H9 (cell line): ENCODE data around the gene APPL1. TPM values are rescaled to one million over a fixed set of nuclear protein-coding genes. Genes with fewer than 3 reads are reported as not detected.

Experiments
- DNase-seq: peaks from one replicate; pipeline ENCODE4 v3.0.0-alpha.2; 2017
- H2AFZ ChIP-seq: one replicate; pipeline ENCODE4 v1.6.1; 2013; ENCODE audit warnings: mild to moderate bottlenecking, low read length, control low read depth, moderate library complexity
- H2AK5ac ChIP-seq: 2 replicates; pipeline ENCODE4 v1.6.1; 2013; ENCODE audit warnings: low read length, control low read depth, mixed read lengths; ENCODE audit not compliant: insufficient read length
- H2BK120ac ChIP-seq: one replicate; pipeline ENCODE4 v1.6.1; 2013; ENCODE audit warnings: low read depth, mild to moderate bottlenecking, low read length, control low read depth, inconsistent platforms; ENCODE audit not compliant: poor library complexity, severe bottlenecking
- H2BK12ac ChIP-seq: 2 replicates; pipeline ENCODE4 v1.6.1; 2013; ENCODE audit warnings: low read length, control low read depth, mixed read lengths, low read depth; ENCODE audit not compliant: insufficient read length
- H2BK15ac ChIP-seq: 2 replicates; pipeline ENCODE4 v1.6.1; 2013; ENCODE audit warnings: low read depth, low read length, control low read depth
- H2BK20ac ChIP-seq: one replicate; pipeline ENCODE4 v1.6.1; 2013; ENCODE audit warnings: low read depth, mild to moderate bottlenecking, low read length, control low read depth, inconsistent platforms; ENCODE audit not compliant: poor library complexity, severe bottlenecking
- H2BK5ac ChIP-seq: 2 replicates; pipeline ENCODE4 v1.6.1; 2013; ENCODE audit warnings: low read length, control low read depth, mixed read lengths; ENCODE audit not compliant: insufficient read length
- H3K14ac ChIP-seq: 2 replicates; pipeline ENCODE4 v1.6.1; 2013; ENCODE audit warnings: low read length, control low read depth; ENCODE audit not compliant: insufficient read depth
- H3K18ac ChIP-seq: 2 replicates; pipeline ENCODE4 v1.6.1; 2013; ENCODE audit warnings: low read depth, mild to moderate bottlenecking, mixed read lengths, low read length, control low read depth; ENCODE audit not compliant: insufficient read length
- H3K23ac ChIP-seq: 2 replicates; pipeline ENCODE4 v1.6.1; 2013; ENCODE audit warnings: low read length, control low read depth, mixed read lengths, low read depth; ENCODE audit not compliant: insufficient read length
- H3K23me2 ChIP-seq: 2 replicates; pipeline ENCODE4 v1.6.1; 2013; ENCODE audit warnings: low read depth, mild to moderate bottlenecking, mixed read lengths, low read length, control low read depth; ENCODE audit not compliant: insufficient read length, poor library complexity, severe bottlenecking
- H3K27ac ChIP-seq: 2 replicates; pipeline ENCODE4 v1.5.1; 2013; ENCODE audit warnings: low read length, control low read depth, mixed read lengths, low read depth; ENCODE audit not compliant: insufficient read length
- H3K27me3 ChIP-seq: 2 replicates; pipeline ENCODE4 v1.6.1; 2013; ENCODE audit warnings: low read length, control low read depth, inconsistent platforms; ENCODE audit not compliant: insufficient read depth
- H3K4ac ChIP-seq: 2 replicates; pipeline ENCODE4 v1.6.1; 2013; ENCODE audit warnings: low read depth, mild to moderate bottlenecking, control low read depth, inconsistent platforms, low read length, moderate library complexity
- H3K4me1 ChIP-seq: 2 replicates; pipeline ENCODE4 v1.6.1; 2013; ENCODE audit warnings: low read length, control low read depth, inconsistent platforms; ENCODE audit not compliant: insufficient read depth
- H3K4me2 ChIP-seq: 2 replicates; pipeline ENCODE4 v1.6.1; 2013; ENCODE audit warnings: low read length, control low read depth, mixed read lengths; ENCODE audit not compliant: insufficient read length, insufficient read depth
- H3K56ac ChIP-seq: 2 replicates; pipeline ENCODE4 v1.6.1; 2013; ENCODE audit warnings: low read depth, mild to moderate bottlenecking, mixed read lengths, low read length, control low read depth; ENCODE audit not compliant: insufficient read length
- H3K79me1 ChIP-seq: 2 replicates; pipeline ENCODE4 v1.6.1; 2013; ENCODE audit warnings: low read depth, mild to moderate bottlenecking, moderate library complexity, low read length, control low read depth, inconsistent platforms; ENCODE audit not compliant: insufficient read depth, poor library complexity, severe bottlenecking
- H3K79me2 ChIP-seq: 2 replicates; pipeline ENCODE4 v1.6.1; 2013; ENCODE audit warnings: low read length, control low read depth, inconsistent platforms; ENCODE audit not compliant: insufficient read depth
- H3K9ac ChIP-seq: 2 replicates; pipeline ENCODE4 v1.6.1; 2013; ENCODE audit warnings: low read length, control low read depth, mixed read lengths; ENCODE audit not compliant: insufficient read length; ENCODE audit errors: extremely low read depth
- H3K9me3 ChIP-seq: one replicate; pipeline ENCODE4 v1.6.1; 2013; ENCODE audit warnings: low read depth, low read length, inconsistent platforms; ENCODE audit not compliant: control insufficient read depth
- H3T11ph ChIP-seq: one replicate; pipeline ENCODE4 v1.6.1; 2013; ENCODE audit warnings: mild to moderate bottlenecking, low read length, control low read depth, inconsistent platforms
- H4K20me1 ChIP-seq: one replicate; pipeline ENCODE4 v1.6.1; 2013; ENCODE audit not compliant: control insufficient read depth, insufficient read length, insufficient read depth
- H4K5ac ChIP-seq: 2 replicates; pipeline ENCODE4 v1.6.1; 2013; ENCODE audit warnings: low read depth, mild to moderate bottlenecking, mixed read lengths, low read length, control low read depth; ENCODE audit not compliant: insufficient read length
- H4K8ac ChIP-seq: replicated peaks from 2 replicates; pipeline ENCODE4 v1.6.1; 2013; ENCODE audit warnings: low read length, control low read depth, mixed read lengths, low read depth; ENCODE audit not compliant: insufficient read length
- H4K91ac ChIP-seq: 2 replicates; pipeline ENCODE4 v1.6.1; 2013; ENCODE audit warnings: low read depth, mild to moderate bottlenecking, moderate library complexity, mixed read lengths, low read length, control low read depth; ENCODE audit not compliant: insufficient read length
- H3K27ac Mint-ChIP-seq, 3 experiments: 2 replicates in 2 of 3; 3 replicates in 1 of 3; pipeline ENCODE4 v1.8.0; 2020 to 2021; ENCODE audit warnings: mixed read lengths in 3 of 3, mild to moderate bottlenecking in 1 of 3, moderate library complexity in 1 of 3
- H3K27me3 Mint-ChIP-seq: 2 replicates; pipeline ENCODE4 v1.8.0; 2021; ENCODE audit warnings: low read depth, mild to moderate bottlenecking, moderate library complexity, mixed read lengths
- H3K36me3 Mint-ChIP-seq, 3 experiments: 2 replicates in 2 of 3; 3 replicates in 1 of 3; pipeline ENCODE4 v1.8.0; 2020 to 2021; ENCODE audit warnings: low read depth in 3 of 3, mixed read lengths in 3 of 3; ENCODE audit not compliant: insufficient read depth in 1 of 3
- H3K4me1 Mint-ChIP-seq, 2 experiments: 2 replicates each; pipeline ENCODE4 v1.8.0; 2020; ENCODE audit warnings: mixed read lengths in 2 of 2
- H3K4me3 Mint-ChIP-seq, 2 experiments: 2 replicates in 1 of 2; 3 replicates in 1 of 2; pipeline ENCODE4 v1.8.0; 2020 to 2021; ENCODE audit warnings: mild to moderate bottlenecking in 2 of 2, mixed read lengths in 2 of 2, moderate library complexity in 1 of 2
- H3K9me3 Mint-ChIP-seq, 2 experiments: 2 replicates in 1 of 2; 3 replicates in 1 of 2; pipeline ENCODE4 v1.8.0; 2020; ENCODE audit warnings: mild to moderate bottlenecking in 2 of 2, mixed read lengths in 2 of 2, moderate library complexity in 1 of 2
- WGBS: extraction: QIAGEN DNeasy Blood & Tissue Kit; methylation state at CpG from one replicate; pipeline ENCODE4 v1.1.7; 2013; ENCODE audit warnings: missing lambda C conversion rate, low lambda C conversion rate, mixed read lengths; ENCODE audit not compliant: insufficient read length; ENCODE audit errors: extremely low coverage; 5-methylcytosine and 5-hydroxymethylcytosine counted together
- total RNA-seq: library from RNA; stranded (reverse); gene quantifications from 2 replicates; pipeline ENCODE4 v1.2.1, GENCODE V29; 2021
- TF ChIP-seq, protein P1 (sequence below): fragments of 200-600 bp; sonication (generic); conservative IDR thresholded peaks from 3 replicates; pipeline ENCODE4 v1.8.0; 2021; ENCODE audit warnings: antibody characterized with exemption, mild to moderate bottlenecking

APPL1 gene
- total RNA-seq, 1 experiment from 2014 or later = 34.4 TPM

DNA sequence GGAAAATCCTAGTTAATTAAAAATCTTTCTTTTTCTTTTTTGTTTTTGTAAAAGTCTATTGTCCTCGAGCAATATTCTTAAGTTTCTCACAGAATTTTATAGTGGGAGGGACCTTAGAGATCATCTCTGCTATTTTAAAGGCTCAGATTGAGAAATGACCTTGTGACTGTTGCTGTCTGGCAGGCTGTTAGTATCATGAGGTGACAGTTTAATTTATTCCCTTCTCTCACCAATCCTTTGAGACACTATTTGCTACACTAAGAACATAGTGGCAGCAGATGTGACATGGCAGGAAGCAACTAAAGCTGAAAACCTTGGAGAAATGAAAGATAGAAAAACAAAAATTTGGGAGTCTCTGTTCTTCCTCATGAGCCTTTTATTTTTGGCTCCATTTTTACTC, 24.9 kb downstream of the APPL1 start:
- Mint-ChIP-seq H3K4me3 (no peak overlapping the region), H3K4me1 (no peaks in the 10 kb centered on the region), H3K9me3 (no peaks in the 10 kb centered on the region), H3K27me3 (no peaks in the 10 kb centered on the region), H3K27ac (no peak overlapping the region), H3K36me3 (peaks cover 5 to 28% (median 24%) of the 10 kb centered on the region in 3 experiments; a peak in 6 of 7 replicates)
- Histone ChIP-seq H4K91ac (no peak overlapping the region), H3K4me2 (no peak overlapping the region), H2BK20ac (no peak overlapping the region), H4K8ac (no peak overlapping the region), H3K27ac (no peak overlapping the region), H3K9ac (no peak overlapping the region), H3K18ac (no peak overlapping the region), H3K27me3 (no peaks in the 10 kb centered on the region), H2AFZ (no peak overlapping the region), H3K56ac (no peak overlapping the region), H2BK120ac (no peak overlapping the region), H2BK12ac (no peak overlapping the region), H4K20me1 (no peaks in the 10 kb centered on the region), H3K9me3 (no peaks in the 10 kb centered on the region), H2BK15ac (no peak overlapping the region), H3K4me1 (no peaks in the 10 kb centered on the region), H3K23ac (no peak overlapping the region), H3K23me2 (no peaks in the 10 kb centered on the region), H3K14ac (no peak overlapping the region), H3K4ac (no peak overlapping the region), H3T11ph (no peak overlapping the region), H2BK5ac (no peak overlapping the region), H2AK5ac (no peak overlapping the region), H4K5ac (no peak overlapping the region), H3K79me1 (no peaks in the 10 kb centered on the region), H3K79me2 (no peaks in the 10 kb centered on the region)
- TF ChIP-seq, protein P1, sequence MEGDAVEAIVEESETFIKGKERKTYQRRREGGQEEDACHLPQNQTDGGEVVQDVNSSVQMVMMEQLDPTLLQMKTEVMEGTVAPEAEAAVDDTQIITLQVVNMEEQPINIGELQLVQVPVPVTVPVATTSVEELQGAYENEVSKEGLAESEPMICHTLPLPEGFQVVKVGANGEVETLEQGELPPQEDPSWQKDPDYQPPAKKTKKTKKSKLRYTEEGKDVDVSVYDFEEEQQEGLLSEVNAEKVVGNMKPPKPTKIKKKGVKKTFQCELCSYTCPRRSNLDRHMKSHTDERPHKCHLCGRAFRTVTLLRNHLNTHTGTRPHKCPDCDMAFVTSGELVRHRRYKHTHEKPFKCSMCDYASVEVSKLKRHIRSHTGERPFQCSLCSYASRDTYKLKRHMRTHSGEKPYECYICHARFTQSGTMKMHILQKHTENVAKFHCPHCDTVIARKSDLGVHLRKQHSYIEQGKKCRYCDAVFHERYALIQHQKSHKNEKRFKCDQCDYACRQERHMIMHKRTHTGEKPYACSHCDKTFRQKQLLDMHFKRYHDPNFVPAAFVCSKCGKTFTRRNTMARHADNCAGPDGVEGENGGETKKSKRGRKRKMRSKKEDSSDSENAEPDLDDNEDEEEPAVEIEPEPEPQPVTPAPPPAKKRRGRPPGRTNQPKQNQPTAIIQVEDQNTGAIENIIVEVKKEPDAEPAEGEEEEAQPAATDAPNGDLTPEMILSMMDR = no peak
- WGBS = no CpG with 5 or more reads among the region's 1 CpG
- DNase-seq = no peak
